Measurements from ENCODE around the gene SNRPD3. TPM values are rescaled to one million over a fixed set of nuclear protein-coding genes. Genes with fewer than 3 reads are reported as not detected.
A peak's percentile ranks its signal among the peaks of the same experiment; 100 is the strongest.
"Not testable (repeated sequence)": the region's sequence is repeated elsewhere in the genome, so short reads cannot be mapped to it uniquely, and the experiment has no call there.

The SNRPD3 gene
- total RNA-seq, 1 experiment from 2014 or later: 222 TPM

GRCh38 chr22:24532075-24532474 is 23.7 kb upstream of the SNRPD3 start:
- no peak for DNase-seq (ENCODE audit: low read depth)

DNA sequence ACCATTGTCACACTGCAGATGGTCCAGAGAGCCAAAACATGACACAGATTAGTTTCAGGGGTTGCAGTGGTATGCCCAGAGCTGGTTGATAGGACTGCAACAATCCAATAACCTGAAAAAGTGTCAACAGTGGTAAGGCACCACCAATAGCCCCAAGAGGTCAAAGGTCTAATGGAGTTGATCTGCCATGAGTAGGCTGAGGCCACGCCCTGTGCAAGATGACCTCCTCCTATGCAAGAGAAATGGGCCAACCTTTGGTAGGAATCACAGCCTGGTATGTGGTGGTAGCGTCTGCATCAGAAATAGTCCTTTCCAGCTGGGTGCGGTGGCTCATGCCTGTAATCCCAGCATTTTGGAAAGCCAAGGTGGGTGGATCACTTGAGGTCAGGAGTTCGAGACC is 20.5 kb upstream of the SNRPD3 start:
- DNase-seq (ENCODE audit: low read depth): no peak

DNA sequence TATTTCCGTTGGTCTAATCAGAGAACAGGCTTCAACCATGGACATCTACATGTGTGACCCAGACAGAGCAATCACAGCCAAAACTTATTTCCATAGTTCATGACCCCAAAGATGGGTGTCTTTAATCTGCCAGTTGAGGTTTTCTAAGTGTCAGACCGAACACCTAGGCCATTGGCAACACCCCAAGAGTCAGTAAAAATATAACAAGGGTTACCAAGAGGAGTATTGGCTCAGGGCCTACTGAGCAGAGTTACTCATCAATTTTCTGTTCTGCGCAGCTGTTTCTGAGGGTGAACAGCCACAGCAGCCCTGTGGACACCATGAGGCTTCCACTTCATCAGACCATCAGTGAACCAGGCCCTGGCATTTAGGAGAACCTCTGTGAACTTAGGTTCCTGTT is 19.7 kb upstream of the SNRPD3 start:
- DNase-seq (ENCODE audit: low read depth): no peak

DNA sequence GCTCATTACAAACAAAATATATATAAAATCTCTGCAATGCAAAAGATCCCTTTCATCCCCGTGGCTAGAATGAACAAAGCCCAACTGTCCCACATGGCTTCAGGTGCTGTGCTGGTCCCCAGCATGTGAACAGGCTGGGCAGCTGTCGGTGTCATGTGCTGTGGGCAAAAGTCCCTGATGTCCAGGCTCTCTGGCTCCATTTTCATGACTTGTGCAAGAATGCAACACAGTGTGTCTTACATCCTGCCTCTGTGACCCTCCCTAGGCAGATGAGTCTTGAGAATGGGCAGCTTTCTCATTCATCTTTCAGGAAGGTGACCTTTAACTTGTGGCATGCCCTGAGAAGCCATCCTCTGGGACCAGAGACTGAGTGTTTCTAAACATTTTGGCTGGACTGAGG is 15.3 kb upstream of the SNRPD3 start:
- no peak for DNase-seq (ENCODE audit: low read depth)

- DNase-seq (ENCODE audit: low read depth): no peak
Measured at GRCh38 chr22:24541681-24542515, 13.9 kb upstream of the SNRPD3 start.

GRCh38 chr22:24542641-24543040 is 13.2 kb upstream of the SNRPD3 start:
- DNase-seq (ENCODE audit: low read depth): no peak

GRCh38 chr22:24543185-24543601 is 12.6 kb upstream of the SNRPD3 start:
- no peak for DNase-seq (ENCODE audit: low read depth)

DNA sequence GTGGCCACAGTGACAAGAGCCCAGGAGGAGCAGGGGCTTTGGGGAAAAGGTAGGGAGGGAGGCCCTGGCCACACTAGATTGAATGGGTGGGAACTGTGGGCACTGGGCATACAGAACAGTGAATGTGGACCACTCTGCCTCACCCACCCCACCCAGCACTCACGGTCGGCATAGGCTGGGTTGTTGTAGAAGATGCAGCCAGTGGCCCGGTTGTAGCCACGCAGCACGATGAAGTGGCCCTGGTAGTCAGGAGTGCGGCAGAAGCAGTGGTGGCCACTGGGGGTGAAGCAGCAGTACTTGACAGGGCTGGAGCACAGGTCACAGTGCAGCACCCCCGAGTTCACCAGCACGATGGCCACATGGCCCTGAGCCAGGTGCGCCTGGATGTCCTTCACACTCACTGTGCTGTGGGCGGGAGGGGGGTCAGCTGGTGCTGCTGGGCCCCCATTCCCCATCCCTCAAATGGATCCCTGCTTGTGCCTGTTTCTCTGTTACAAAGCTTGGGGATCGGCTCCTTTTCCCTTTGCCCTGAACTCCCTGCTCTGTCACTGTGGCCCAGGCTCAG is 12.0 kb upstream of the SNRPD3 start:
- DNase-seq (ENCODE audit: low read depth): no peak

DNA sequence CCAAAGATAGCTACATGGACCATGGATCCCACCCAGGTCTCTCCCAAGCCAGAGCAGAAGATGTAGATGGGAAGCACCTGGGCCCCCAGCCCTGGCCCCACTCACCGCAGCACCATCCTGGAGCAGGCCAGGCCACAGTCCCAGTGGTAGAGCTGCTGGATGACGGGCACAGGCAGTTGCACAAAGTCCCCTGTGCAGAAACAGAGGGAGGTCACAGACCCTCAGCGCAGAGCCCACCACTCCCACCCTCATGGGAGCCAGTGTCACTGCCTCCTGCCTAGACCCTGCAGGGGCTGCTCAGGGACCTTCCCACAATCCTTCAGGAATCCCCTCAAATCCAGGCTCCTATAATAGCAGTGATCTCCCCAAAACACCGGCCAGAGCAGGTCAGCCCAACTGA is 7.0 kb upstream of the SNRPD3 start:
- DNase-seq (ENCODE audit: low read depth): no peak

DNA sequence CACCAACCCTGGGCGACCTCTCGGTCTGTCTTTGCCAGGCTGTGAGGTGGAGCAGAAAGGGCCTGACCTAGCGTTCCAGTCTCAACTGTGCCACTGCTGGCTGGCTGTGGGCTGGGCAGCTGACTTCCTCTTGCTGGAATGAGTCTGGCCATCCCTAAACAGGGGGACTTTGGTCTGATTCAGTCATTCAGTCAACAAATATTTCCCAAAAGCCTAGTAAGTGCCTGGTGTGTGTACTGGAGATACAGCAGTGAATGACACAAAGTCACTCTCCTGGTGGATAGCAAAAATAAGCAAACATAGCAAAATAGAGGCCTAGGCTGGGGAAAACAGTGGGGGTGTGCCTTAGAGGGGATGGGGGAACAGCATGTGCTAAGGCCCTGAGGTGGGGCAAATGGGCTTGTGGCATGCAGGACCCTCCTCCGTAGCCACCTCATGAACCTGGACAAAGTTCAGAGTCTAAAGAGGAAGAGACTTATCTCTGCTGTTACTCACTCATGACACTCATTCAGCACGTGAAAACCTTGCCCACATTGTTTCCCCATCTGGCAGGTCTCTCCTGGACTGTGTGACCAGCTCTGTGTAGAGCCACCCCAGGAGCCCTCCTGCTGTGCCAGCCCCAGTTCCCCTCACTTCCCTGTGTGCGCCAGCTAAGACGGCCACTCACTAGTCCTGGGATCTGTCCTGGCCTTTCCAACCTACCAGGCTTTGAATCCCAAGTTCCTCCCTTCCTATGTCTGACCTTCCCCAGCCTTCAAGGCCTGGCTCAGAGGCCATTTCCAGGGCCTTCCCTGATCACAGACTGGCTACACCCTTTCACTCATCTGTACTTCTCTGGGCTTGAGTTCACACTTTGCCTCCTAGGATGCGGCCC is 5.5 kb upstream of the SNRPD3 start:
- no peak for DNase-seq (ENCODE audit: low read depth)

GRCh38 chr22:24550902-24551435 is 4.8 kb upstream of the SNRPD3 start:
- DNase-seq (ENCODE audit: low read depth): no peak

DNA sequence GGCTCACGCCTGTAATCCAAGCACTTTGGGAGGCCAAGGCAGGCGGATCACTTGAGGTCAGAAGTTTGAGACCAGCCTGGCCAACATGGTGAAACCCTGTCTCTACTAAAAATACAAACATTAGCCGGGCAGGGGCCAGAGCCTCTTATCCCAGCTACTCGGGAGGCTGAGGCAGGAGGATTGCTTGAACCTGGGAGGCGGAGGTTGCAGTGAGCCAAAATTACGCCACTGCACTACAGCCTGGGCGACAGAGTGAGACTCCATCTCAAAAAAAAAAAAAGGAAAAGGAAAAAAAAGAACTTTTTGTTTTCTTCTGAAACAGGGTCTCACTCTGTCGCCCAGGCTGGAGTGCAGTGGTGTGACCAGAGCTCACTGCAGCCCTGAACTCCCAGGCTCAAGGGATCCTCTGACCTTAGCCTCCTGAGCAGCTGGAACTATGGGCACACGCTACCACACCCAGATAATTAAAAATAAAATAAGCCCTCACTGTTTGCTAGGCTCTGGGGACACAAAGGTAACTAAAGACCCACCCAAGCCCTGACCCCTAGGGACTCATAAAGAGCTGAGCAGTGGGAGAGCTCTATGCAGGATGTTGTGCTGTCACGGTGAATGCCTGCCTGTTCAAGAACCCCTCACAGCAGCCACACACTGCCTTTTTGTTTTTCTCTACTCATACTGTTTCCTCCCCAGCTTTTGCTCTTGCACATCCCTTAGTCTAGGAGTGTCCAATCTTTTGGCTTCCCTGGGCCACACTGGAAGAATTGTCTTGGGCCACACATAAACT is 3.1 kb upstream of the SNRPD3 start:
- DNase-seq (ENCODE audit: low read depth): not testable (repeated sequence)

DNA sequence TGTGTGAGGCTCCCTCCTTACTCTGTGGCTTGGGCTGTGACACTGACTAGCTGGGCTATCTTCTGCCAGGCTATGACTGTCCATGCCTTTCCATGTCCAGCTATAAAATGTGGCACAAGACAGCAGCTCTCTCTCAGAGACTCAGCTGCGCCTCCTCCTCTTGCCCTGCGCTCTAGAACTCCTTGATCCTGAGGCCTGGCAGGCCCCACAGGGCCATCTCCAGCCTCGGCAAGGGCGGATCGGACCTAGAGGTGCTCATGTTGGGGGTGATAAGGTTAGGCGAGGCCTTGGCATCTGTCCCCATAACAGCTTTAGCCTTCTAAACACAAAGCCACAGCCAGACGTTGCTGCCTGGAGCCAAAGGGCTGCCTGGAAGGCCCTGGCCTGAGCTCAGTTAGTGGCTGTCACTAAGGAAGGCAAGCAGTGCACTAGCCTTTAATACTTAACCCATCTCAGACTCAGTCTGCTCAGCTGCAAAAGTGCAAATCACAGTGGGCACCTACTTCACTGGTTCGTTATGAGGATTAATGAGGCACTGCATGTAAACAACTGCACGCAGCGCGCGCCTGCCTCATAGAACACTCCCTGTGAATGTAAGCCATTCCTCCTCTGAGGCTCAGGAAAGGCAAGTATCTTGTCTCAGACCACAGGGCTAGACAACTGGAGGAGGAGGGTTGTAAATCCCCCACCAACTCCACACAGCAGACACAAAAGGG is 2.0 kb upstream of the SNRPD3 start:
- no peak for DNase-seq (ENCODE audit: low read depth)

DNA sequence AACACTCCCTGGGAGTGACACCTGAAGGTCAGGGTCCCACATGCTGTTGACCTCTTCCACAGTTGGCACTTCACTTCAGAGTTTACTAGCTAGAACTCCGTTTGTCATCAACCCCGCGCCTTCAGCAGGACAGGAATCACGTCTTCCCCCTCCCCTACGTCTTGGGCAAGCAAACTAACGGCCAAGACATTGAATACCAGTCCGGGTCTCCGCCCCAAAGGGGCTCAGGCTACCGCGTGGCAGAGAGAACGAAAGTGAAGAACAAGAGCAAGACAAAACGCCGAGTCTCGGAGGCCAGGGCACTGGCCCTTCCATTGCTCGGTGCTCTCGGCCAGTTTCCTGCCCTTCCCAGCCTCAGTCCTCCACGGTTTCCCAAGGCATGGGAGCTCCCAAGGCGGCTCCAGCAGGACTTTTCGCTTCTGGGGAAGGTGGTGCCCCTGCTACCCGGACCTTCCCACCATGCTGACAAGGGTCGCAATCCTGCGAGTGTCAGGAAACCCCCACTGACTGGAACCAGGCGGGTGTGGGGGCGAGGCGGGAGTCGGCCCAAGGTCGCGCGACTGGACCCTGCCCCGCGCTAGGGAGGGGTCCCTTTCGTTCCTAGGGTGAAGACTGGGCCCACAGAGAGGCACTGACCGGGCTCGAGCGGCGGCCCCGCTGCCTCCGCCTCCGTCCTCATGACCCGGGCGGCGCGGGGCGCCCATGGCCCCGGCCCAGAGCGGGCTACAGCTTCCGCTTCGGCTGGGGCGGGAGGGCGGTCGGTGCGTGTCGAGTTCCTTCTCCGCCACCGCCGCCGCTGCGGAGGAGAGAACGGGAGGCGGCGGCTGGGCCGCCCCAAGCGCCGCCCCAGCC is 1.3 kb upstream of the SNRPD3 start, which contains the start of gene GUCD1:
GUCD1 (minus strand) TSS at position 826 of the 852 bp plus-strand sequence; CDS start at position 679, 147 bp downstream.
- peak; percentile 40 for DNase-seq (ENCODE audit: low read depth)

DNA sequence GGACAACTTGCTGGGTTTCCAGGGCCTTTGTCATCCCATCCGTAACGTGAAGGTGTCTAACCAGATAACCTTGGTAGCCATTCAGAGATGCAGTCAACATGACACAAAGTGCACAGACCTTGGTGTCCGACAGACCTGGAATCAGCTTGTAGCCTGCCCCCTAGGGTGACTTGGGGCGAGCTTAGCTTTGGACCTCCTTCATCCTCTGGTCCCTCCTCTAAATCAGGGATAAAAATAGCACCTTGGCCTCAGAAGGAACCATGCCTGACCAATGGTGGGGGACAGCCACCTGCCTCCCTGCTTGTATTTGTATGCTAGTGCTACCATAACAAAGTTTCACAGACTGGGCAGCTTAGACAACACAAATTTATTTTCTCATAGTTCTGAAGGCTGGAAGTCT is 3.7 kb downstream of the SNRPD3 start:
- DNase-seq (ENCODE audit: low read depth): no peak

DNA sequence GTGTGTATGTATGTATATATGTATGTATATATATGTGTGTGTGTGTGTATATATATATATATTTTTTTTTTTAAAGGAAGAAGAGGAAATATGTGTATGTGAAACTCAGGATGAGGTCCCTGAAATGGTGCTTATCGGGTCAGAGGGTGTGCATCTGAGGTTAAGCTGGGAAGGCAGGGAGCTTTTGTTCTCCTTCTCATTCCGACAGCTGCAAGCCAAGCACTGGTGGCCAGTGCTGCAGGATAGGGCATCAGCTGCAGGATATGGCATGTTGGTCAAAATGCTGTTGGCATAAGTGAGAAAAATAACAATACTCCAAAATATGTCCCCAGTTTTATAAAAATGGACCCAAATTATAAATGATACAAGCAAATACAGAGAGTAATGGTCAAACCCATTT is 7.4 kb downstream of the SNRPD3 start:
- DNase-seq (ENCODE audit: low read depth): no peak

DNA sequence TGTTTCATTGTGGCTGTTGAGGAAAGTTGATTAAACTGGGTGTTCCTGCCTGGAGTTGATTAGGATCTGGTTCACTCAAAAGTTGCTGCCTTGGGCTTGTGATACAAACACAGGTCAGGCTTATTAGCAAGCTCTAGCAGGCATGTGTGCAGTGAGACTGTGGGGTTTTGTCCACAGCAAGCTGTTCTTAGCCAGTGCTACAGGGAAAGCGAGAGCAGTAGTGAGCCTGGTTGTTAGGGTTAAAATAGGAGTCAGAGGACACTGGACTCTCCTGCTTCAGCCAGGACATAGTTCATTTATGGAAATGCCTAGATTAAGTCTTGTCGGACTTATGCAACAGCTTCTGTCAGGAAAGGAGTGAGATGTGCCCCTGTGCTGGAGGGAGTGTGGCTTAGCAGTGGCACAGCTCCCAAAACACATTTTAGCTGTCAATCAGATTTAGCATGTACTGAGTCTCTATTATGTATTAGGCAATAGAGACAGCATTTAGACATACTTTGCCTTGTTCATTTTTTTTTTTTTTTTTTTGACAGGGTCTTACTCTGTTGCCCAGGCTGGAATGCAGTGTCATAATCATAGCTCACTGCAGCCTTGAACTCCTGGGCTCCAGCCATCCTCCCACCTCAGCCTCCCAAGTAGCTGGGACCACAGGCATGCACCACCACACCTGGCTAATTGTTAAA is 8.7 kb downstream of the SNRPD3 start:
- no peak for DNase-seq (ENCODE audit: low read depth)

GRCh38 chr22:24565077-24565476 is 9.3 kb downstream of the SNRPD3 start:
- no peak for DNase-seq (ENCODE audit: low read depth)

DNA sequence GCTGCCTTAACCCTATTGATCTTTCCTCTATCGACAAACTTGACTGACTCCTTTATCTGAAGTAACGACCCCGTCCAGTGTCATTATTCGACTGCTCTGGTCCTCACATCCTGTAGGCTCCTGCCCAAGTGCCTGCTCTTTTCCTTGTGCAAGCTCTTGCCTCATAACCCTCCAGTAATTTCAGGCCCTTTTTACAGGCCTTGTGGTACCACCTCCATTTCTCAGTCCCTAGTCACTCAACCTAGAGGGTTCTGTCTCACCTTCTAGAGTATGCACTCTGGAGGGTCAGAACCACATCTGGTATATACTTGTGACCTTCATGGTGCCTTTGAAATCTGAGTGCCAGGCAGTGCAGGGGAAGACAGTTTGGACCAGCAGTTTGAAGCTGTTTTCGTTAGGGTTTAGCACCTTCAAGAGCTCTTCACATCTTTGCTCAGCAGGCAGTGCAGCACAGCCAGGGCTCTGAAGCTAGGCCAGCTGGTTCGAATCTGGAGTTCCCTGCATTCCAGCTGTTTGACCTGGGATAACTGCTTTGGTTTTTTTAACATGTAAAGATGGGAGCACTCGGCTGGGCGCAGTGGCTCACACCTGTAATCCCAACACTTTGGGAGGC is 11.2 kb downstream of the SNRPD3 start:
- DNase-seq (ENCODE audit: low read depth): no peak
